Prostate gland (tissue), 2 donors: ENCODE results near the gene BRICD5. TPM values are rescaled to one million over a fixed set of nuclear protein-coding genes. Genes with fewer than 3 reads are reported as not detected.

Experiments
- DNase-seq: peaks from one replicate; pipeline ENCODE4 v3.0.0-alpha.2; 2019; ENCODE audit warnings: low spot score
- H3K27ac ChIP-seq, 2 donors: fragments of 200-600 bp; sonication (generic); 2 replicates each; pipeline ENCODE4 v1.5.1; 2017 to 2019
- H3K27me3 ChIP-seq: fragments of 200-600 bp; sonication (generic); replicated peaks from 2 replicates; pipeline ENCODE4 v1.5.1; 2019; ENCODE audit not compliant: insufficient read depth
- H3K36me3 ChIP-seq, 2 donors: fragments of 200-600 bp; sonication (generic); 1 replicate in 1 of 2; 2 replicates in 1 of 2; pipeline versions ENCODE4 v1.5.1 to v1.8.1; 2017 to 2019
- H3K4me1 ChIP-seq: fragments of 200-600 bp; sonication (generic); replicated peaks from 2 replicates; pipeline ENCODE4 v1.5.1; 2019
- H3K4me3 ChIP-seq, 2 donors: fragments of 200-600 bp; sonication (generic); 2 replicates each; pipeline ENCODE4 v1.5.1; 2017 to 2019
- H3K9me3 ChIP-seq: fragments of 200-600 bp; sonication (generic); 2 replicates; pipeline ENCODE4 v1.5.1; 2017
- POLR2A ChIP-seq: fragments of 450-650 bp; IDR thresholded peaks from one replicate; pipeline ENCODE4 v1.6.1; 2016; ENCODE audit warnings: antibody characterized with exemption, mild to moderate bottlenecking
- POLR2AphosphoS5 ChIP-seq: sonication (generic); formaldehyde crosslinking; IDR thresholded peaks from one replicate; pipeline ENCODE4 v1.6.1; 2017; ENCODE audit warnings: antibody characterized with exemption
- WGBS: methylation state at CpG from one replicate; pipeline ENCODE4 v1.1.5; 2018; 5-methylcytosine and 5-hydroxymethylcytosine counted together
- intact Hi-C: fragments of 100-400 bp; cut with DNase I; formaldehyde crosslinking; loops from one replicate; pipeline ENCODE4 v1.14.2; 2022
- total RNA-seq, 2 donors: library from RNA; depleted of rRNA; stranded (reverse); fragments of >200 nt; gene quantifications; one replicate each; pipeline ENCODE4 v1.1.0, GENCODE V29; 2016
- TF ChIP-seq, protein P1 (sequence below), 4 experiments: fragments of 200-600 bp in 2 of 4; fragments of 450-650 bp in 2 of 4; sonication (generic) in 2 of 4; IDR thresholded peaks; 1 replicate in 3 of 4; 2 replicates in 1 of 4; pipeline ENCODE4 v1.5.1; 2016 to 2019; ENCODE audit warnings: antibody characterized with exemption in 4 of 4, mild to moderate bottlenecking in 2 of 4, moderate library complexity in 2 of 4

The BRICD5 gene
- total RNA-seq, 2 donors from 2014 or later, result 18.4 to 26.2 TPM

DNA sequence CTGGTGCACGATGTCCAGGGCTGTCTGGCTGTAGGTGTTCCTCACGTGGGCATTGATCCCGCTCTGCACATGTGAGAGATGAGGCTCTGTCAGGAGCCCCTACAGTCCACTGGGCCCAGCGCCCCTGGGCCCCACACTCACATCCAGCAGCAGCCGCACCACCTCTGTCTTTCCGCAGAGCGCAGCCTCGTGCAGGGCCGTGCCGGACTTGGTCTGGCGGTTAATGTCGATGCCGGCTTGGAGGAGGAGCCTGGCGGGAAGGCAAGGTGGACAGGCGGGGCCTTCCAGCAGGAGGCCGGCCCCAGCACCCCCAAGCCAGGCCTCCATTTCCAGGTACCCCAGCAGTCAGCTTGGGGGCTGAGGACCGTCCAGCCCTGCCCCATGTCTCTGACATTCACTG is 23.5 kb downstream of the BRICD5 start:
- Histone ChIP-seq H3K4me1 (no peaks in the 10 kb centered on the region), H3K27me3 (no peaks in the 10 kb centered on the region), H3K36me3 (no peaks in the 10 kb centered on the region), H3K9me3 (no peaks in the 10 kb centered on the region), H3K4me3 (no peak overlapping the region), H3K27ac (no peak overlapping the region)
- no peak for DNase-seq
- TF ChIP-seq, protein P1, sequence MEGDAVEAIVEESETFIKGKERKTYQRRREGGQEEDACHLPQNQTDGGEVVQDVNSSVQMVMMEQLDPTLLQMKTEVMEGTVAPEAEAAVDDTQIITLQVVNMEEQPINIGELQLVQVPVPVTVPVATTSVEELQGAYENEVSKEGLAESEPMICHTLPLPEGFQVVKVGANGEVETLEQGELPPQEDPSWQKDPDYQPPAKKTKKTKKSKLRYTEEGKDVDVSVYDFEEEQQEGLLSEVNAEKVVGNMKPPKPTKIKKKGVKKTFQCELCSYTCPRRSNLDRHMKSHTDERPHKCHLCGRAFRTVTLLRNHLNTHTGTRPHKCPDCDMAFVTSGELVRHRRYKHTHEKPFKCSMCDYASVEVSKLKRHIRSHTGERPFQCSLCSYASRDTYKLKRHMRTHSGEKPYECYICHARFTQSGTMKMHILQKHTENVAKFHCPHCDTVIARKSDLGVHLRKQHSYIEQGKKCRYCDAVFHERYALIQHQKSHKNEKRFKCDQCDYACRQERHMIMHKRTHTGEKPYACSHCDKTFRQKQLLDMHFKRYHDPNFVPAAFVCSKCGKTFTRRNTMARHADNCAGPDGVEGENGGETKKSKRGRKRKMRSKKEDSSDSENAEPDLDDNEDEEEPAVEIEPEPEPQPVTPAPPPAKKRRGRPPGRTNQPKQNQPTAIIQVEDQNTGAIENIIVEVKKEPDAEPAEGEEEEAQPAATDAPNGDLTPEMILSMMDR (IDR thresholded peaks at IDR 0.05), result no peak
- no peak for TF ChIP-seq POLR2AphosphoS5
- no peak for TF ChIP-seq POLR2A
- WGBS, result 67% methylated on average over 17 of the region's 17 CpGs
- intact Hi-C loops, result no loop called here

DNA sequence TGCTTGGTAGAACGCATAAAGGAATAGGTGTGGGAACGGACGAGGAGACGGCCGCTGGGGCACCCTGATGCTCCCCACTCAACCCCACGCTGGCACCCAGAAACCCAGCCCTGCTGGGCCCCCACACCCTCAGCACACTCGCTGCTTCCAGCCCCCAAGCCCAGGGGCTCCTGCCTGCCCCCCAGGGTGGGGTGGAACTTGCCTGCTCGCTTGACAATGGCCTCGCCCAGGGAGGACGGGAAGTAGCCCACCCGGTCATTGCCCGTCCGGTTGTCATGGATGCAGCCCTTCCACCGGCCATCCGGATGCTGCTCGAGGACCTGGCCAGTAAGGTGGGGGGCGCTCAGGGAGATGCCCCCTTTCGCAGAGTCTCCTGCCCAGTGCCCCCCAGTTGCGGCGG is 24.2 kb downstream of the BRICD5 start:
- WGBS, result 91% methylated on average over 19 of the region's 20 CpGs
- no peaks in the 10 kb centered on the region for H3K9me3 ChIP-seq
- H3K4me3 ChIP-seq, result no peak overlapping the region
- intact Hi-C loops, result no loop called here
- no peak for DNase-seq
- no peaks in the 10 kb centered on the region for H3K4me1 ChIP-seq
- TF ChIP-seq, protein P1 (IDR thresholded peaks at IDR 0.05), result no peak
- TF ChIP-seq POLR2AphosphoS5 (no peak), POLR2A (no peak)
- H3K36me3 ChIP-seq, result no peaks in the 10 kb centered on the region
- no peak overlapping the region for H3K27ac ChIP-seq
- no peaks in the 10 kb centered on the region for H3K27me3 ChIP-seq

DNA sequence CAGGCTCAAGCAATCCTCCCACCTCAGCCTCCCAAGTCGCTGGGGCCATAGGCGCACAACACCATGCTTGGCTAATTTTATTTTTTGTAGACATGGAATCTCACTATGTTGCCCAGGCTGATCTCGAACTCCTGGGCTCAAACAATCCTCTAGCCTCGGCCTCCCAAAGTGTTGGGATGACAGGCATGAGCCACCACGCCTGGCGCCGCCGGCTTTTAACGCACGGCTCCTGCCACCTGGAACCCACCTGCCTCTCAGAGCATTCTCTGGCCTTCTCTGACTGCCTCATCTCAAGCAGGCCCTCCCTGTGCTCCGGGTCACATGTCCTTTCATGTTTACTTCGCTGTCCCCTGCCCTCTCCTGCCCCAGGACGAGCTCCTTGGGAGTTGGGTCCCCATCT is 24.6 kb downstream of the BRICD5 start:
- TF ChIP-seq POLR2A (no peak), POLR2AphosphoS5 (no peak)
- TF ChIP-seq, protein P1 (IDR thresholded peaks at IDR 0.05), result no peak
- Histone ChIP-seq H3K27me3 (no peaks in the 10 kb centered on the region), H3K36me3 (no peaks in the 10 kb centered on the region), H3K4me3 (no peak overlapping the region), H3K4me1 (no peaks in the 10 kb centered on the region), H3K27ac (no peak overlapping the region), H3K9me3 (no peaks in the 10 kb centered on the region)
- intact Hi-C loops, result no loop called here
- 90% methylated on average over 13 of the region's 13 CpGs for WGBS
- no peak for DNase-seq

DNA sequence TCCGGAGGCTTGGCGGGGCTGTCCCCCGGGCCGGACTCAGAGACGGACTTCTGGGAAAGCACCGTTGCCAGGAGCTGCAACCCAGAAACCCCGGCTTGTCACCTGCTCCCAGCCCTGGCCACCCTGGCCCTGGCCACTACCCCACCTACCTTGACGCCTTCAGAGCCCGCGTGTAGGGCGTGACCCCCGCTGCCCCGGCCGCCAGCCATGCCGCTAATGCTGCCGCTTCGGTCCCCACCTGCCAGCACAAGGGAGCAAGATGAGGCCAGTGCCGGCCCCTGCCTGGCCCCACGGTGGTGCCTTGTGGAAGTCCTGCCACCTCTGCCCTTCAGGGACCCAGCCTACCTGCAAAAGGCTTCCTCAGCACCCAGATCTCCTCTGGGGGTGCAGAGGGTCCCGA is 25.7 kb downstream of the BRICD5 start:
- Histone ChIP-seq H3K36me3 (no peaks in the 10 kb centered on the region), H3K9me3 (no peaks in the 10 kb centered on the region), H3K4me1 (no peaks in the 10 kb centered on the region), H3K27me3 (no peaks in the 10 kb centered on the region), H3K4me3 (no peak overlapping the region), H3K27ac (no peak overlapping the region)
- intact Hi-C loops, result no loop called here
- no peak for TF ChIP-seq POLR2AphosphoS5
- TF ChIP-seq, protein P1 (IDR thresholded peaks at IDR 0.05), result no peak
- no peak for TF ChIP-seq POLR2A
- WGBS, result 88% methylated on average over 20 of the region's 20 CpGs
- DNase-seq, result no peak

DNA sequence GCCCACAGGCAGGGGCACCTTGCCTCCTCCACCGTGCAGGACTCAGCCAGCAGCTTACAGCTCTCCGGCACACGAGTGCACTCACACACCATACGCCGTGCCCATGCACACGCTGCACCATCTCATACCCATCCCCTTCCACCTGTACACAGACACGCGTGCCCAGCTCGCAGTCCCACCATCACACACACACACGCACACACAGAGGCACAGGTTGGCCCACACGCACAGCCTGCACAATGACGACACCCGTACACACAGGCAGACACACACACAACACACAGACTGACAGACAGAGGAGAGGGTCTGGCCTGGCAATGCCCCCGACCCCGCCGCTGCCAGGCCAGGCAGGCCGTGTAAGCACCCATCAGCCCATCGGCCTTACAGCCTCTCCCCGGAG is 26.3 kb downstream of the BRICD5 start:
- no peaks in the 10 kb centered on the region for H3K9me3 ChIP-seq
- no peak overlapping the region for H3K4me3 ChIP-seq
- H3K36me3 ChIP-seq, result no peaks in the 10 kb centered on the region
- WGBS, result 87% methylated on average over 19 of the region's 19 CpGs
- intact Hi-C loops, result no loop called here
- no peaks in the 10 kb centered on the region for H3K4me1 ChIP-seq
- H3K27me3 ChIP-seq, result no peaks in the 10 kb centered on the region
- no peak for DNase-seq
- TF ChIP-seq, protein P1 (IDR thresholded peaks at IDR 0.05), result no peak
- TF ChIP-seq POLR2A (no peak), POLR2AphosphoS5 (no peak)
- no peak overlapping the region for H3K27ac ChIP-seq
